Measurements from ENCODE around the gene PODXL2.

GRCh38 chr3:127675651-127676391, 46.8 kb downstream of the PODXL2 start:
- TF ChIP-seq POLR2A (IDR thresholded peaks at IDR 0.05) (no peak), CTCF (IDR thresholded peaks at IDR 0.05) (no peak)

Measured in adrenal gland (tissue), 5 donors.